ENCODE data around the gene FOXJ3.

The FOXJ3 gene

DNA sequence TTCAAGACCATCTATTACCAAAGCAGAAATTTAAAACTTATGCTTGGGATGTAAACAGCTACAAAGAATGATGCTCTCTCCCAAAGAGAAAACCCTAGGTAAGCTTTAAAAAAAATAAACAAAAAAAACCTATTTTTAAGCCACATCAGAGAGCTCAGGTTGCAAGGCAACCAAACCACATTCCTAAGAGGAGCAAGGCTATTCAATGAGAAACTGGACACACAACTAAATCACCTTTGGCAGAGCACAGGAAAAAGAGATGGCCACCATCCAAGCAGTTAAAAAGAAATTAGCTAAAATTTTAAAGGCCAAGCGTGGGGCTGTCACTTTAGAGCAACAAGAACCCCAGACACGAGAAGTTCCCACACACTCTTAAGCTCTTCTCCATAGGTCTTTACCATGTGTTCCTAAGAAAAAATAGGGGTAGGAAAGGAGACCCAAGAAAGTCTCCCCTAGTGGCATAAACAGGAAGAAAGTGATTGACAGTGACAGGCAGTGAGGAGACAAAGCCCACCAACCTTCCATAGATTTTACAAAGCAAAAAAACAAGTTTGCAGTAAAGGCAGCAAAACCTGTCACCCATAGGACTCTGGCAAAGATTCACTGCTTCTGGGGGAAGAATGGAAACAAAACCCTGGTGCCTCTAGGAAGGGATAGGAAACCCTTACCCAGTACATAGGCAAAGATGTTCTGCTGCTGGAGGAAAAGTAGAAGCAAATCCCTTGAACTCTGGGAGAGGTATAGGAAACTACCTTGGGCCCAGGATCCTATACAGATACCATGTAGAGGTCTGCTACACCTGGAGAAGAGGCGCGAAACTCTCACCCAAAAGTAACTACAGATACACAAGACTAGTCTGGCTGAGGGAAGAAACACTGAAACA is 68.5 kb downstream of the FOXJ3 start:
- Histone ChIP-seq H3K4me1 (ENCODE audit: control insufficient read depth, low read depth, low read length) (peaks cover 20% of the 10 kb centered on the region), H3K9ac (ENCODE audit: low read length) (no peak overlapping the region), H3K4me3 (ENCODE audit: low read length) (no peak overlapping the region), H3K27me3 (ENCODE audit: control insufficient read depth, insufficient read depth, low read length) (no peaks in the 10 kb centered on the region), H3K36me3 (ENCODE audit: control insufficient read depth, low read depth, low read length) (peaks cover 16% of the 10 kb centered on the region), H3K9me3 (ENCODE audit: control insufficient read depth, low read depth, low read length) (no peaks in the 10 kb centered on the region), H3K27ac (ENCODE audit: low read length) (no peak overlapping the region)

DNA sequence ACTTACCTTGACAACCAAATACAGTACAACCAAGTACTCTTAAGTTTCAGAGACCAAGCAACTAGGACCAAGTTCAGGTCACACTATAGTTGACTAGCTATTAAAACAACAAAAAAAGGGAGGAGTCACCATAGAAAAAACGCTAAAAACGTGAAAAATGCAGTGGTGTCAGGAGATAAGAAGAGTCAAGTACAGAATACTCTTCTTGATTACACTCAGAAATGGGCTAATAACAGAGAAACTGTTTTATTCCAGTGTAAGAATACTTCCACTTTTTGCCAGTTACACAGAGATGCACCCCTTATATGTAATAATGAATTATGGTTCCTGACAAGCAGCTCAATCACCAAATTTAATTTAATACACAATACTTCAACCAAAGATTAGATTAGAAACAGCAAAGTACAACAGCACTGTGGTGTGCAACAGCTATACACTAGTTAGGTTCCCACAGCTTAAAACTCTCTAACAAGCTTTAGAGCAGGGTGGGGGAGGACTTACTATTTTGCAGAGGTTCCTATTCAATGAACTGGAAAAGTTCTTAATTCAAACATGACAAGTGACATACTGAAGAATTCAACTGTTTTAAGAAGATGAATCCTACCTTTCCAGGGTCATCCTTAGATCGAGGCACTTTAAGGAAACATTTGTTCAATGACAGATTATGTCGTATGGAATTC is 70.4 kb downstream of the FOXJ3 start:
- Histone ChIP-seq H3K27ac (ENCODE audit: low read length) (no peak overlapping the region), H3K27me3 (ENCODE audit: control insufficient read depth, insufficient read depth, low read length) (no peaks in the 10 kb centered on the region), H3K36me3 (ENCODE audit: control insufficient read depth, low read depth, low read length) (peaks cover 16% of the 10 kb centered on the region), H3K9me3 (ENCODE audit: control insufficient read depth, low read depth, low read length) (no peaks in the 10 kb centered on the region), H3K4me3 (ENCODE audit: low read length) (no peak overlapping the region), H3K4me1 (ENCODE audit: control insufficient read depth, low read depth, low read length) (peaks cover 20% of the 10 kb centered on the region), H3K9ac (ENCODE audit: low read length) (no peak overlapping the region)

DNA sequence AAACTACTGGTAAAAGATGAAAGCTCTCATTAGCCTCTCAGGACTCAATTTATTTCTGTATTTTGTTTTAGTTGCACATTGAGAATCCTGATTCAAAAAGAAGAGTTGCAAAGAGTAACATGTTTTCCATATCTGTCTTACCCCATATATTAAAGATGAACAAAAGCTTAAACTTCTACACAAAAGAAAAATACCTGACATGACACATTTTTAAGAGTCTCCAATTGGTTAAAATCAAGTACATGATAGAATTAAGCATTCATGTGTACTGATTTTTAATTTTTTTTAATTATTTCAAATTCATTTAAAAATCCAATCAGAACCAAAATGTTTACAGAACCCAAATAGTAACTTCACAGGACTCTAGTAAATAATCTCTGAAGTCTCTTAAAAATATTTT is 72.0 kb downstream of the FOXJ3 start:
- Histone ChIP-seq H3K9me3 (ENCODE audit: control insufficient read depth, low read depth, low read length) (no peaks in the 10 kb centered on the region), H3K4me1 (ENCODE audit: control insufficient read depth, low read depth, low read length) (peaks cover 20% of the 10 kb centered on the region), H3K4me3 (ENCODE audit: low read length) (no peak overlapping the region), H3K9ac (ENCODE audit: low read length) (no peak overlapping the region), H3K27ac (ENCODE audit: low read length) (no peak overlapping the region), H3K27me3 (ENCODE audit: control insufficient read depth, insufficient read depth, low read length) (no peaks in the 10 kb centered on the region), H3K36me3 (ENCODE audit: control insufficient read depth, low read depth, low read length) (peaks cover 16% of the 10 kb centered on the region)

DNA sequence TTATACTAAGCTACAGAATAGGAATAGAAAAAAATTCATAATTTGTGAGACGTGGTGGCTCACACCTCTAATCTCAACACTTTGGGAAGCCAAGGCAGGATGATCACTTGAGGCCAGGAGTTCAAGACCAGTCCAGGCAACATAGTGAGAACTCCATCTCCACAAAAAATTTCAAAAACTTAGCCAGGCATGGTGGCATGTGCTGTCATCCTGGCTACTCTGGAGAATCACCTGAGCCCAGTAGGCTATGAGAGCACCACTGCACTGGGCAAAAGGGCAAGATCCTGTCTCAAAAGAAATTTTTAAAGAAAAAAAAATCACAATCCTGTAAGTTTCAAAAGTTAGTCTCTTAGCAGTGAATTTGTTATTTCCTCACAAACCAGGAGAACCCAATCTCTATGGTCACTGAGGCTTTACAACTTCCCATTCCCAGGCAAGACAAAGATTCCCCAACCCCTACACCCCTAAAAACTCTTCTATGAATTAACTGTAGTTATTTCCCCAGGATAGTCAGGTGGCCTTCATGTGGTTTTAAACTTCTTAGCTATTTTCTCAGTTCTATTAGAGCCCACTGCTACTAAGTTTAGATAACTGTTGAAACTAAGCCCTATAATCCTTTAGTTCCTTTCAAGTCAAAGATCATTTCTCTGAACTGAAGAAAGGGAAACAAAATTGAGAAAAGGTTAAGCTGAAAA is 74.5 kb downstream of the FOXJ3 start:
- Histone ChIP-seq H3K4me1 (ENCODE audit: control insufficient read depth, low read depth, low read length) (no peaks in the 10 kb centered on the region), H3K4me3 (ENCODE audit: low read length) (no peak overlapping the region), H3K27me3 (ENCODE audit: control insufficient read depth, insufficient read depth, low read length) (no peaks in the 10 kb centered on the region), H3K27ac (ENCODE audit: low read length) (no peak overlapping the region), H3K9me3 (ENCODE audit: control insufficient read depth, low read depth, low read length) (no peaks in the 10 kb centered on the region), H3K9ac (ENCODE audit: low read length) (no peak overlapping the region), H3K36me3 (ENCODE audit: control insufficient read depth, low read depth, low read length) (peaks cover 16% of the 10 kb centered on the region)

DNA sequence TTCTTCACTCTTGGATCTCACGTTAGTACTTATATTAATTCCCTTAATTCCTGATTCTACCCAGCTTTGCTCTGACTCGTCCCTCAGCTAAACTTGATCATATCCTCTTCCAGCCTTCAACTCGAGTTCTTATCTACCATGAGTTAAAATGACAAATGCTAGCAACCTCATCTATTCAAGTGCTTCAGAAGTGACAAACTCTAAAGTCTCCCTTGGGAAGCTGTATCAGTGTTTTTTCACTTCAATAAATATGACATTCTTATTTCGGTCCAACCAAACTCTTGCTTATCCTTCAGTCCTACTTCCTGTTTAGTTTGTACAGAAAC is 75.3 kb downstream of the FOXJ3 start:
- Histone ChIP-seq H3K9me3 (ENCODE audit: control insufficient read depth, low read depth, low read length) (no peaks in the 10 kb centered on the region), H3K4me3 (ENCODE audit: low read length) (no peak overlapping the region), H3K27ac (ENCODE audit: low read length) (no peak overlapping the region), H3K9ac (ENCODE audit: low read length) (no peak overlapping the region), H3K27me3 (ENCODE audit: control insufficient read depth, insufficient read depth, low read length) (no peaks in the 10 kb centered on the region), H3K36me3 (ENCODE audit: control insufficient read depth, low read depth, low read length) (peaks cover 12% of the 10 kb centered on the region), H3K4me1 (ENCODE audit: control insufficient read depth, low read depth, low read length) (no peaks in the 10 kb centered on the region)

DNA sequence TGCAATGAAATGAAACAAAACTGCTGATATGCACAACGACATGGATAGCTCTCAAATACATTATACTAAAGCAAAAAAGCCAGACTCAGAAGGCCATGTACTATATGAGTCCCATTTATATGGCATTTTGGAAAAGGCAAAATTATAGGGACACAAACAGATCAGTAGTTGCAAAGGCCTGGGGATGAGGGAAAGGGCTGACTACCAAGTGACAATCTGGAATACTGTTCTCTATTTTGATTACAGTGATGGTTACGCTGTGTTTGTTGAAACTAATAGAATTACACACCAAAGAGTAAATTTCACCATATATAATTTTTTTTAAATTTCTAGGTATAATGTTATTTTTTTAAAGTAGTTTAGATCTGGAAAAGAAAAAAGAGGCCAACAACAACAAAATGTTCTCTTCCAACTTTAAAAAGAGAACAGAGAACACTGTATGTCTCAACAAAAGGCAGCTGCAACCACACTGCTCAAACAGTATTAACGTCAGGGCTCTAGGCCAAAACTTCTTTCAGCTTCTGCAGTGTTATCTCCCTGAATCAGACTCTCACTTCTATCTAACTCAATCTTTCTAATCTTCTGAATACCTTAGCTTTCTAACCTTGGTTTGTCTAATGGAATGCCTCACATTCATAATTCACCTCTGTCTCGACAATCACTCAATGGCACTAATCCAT is 75.8 kb downstream of the FOXJ3 start:
- Histone ChIP-seq H3K9ac (ENCODE audit: low read length) (no peak overlapping the region), H3K4me1 (ENCODE audit: control insufficient read depth, low read depth, low read length) (no peaks in the 10 kb centered on the region), H3K27me3 (ENCODE audit: control insufficient read depth, insufficient read depth, low read length) (no peaks in the 10 kb centered on the region), H3K36me3 (ENCODE audit: control insufficient read depth, low read depth, low read length) (peaks cover 6% of the 10 kb centered on the region), H3K9me3 (ENCODE audit: control insufficient read depth, low read depth, low read length) (no peaks in the 10 kb centered on the region), H3K27ac (ENCODE audit: low read length) (no peak overlapping the region), H3K4me3 (ENCODE audit: low read length) (no peak overlapping the region)

DNA sequence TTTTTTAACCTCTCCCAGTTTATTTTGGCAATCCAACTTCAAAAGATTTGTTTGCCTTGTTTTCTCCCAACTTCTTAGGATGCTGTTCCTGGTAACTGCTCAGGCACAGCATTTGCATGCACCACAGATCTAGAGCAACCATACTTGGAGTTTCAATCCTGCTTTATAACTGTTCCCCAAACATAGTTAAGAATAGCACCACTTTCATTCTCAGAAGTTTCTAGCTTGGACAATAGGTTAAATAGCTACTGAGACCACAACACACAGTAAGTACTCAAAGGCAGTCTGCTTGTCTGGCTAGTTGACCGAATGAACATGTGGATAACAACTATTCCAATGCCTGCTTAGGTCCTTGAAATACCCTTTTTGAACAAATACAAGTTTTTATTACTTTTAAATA is 76.8 kb downstream of the FOXJ3 start:
- no peak overlapping the region for H3K4me3 ChIP-seq (ENCODE audit: low read length)
- no peaks in the 10 kb centered on the region for H3K36me3 ChIP-seq (ENCODE audit: control insufficient read depth, low read depth, low read length)
- no peaks in the 10 kb centered on the region for H3K9me3 ChIP-seq (ENCODE audit: control insufficient read depth, low read depth, low read length)
- no peaks in the 10 kb centered on the region for H3K4me1 ChIP-seq (ENCODE audit: control insufficient read depth, low read depth, low read length)
- H3K9ac ChIP-seq (ENCODE audit: low read length), result no peak overlapping the region
- no peak overlapping the region for H3K27ac ChIP-seq (ENCODE audit: low read length)
- no peaks in the 10 kb centered on the region for H3K27me3 ChIP-seq (ENCODE audit: control insufficient read depth, insufficient read depth, low read length)

DNA sequence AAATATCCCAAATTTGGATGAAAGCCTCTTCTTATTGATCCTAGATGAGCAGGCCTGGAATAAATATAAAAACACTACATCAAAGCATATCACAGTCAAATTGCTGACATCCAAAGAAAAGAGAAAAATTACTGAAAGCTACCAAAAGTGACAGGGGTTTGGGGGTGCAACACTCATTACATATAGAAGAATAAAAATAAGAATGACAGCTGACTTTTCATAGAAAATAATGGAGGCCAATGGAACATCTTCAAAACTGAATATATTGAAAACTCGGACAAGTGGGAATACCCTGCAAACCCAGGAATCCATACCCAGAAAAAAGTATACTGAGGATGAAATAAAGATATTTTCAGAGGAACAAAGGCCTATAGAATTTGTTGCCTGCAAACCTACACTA is 84.0 kb downstream of the FOXJ3 start:
- Histone ChIP-seq H3K4me3 (ENCODE audit: low read length) (no peak overlapping the region), H3K9me3 (ENCODE audit: control insufficient read depth, low read depth, low read length) (no peaks in the 10 kb centered on the region), H3K27me3 (ENCODE audit: control insufficient read depth, insufficient read depth, low read length) (no peaks in the 10 kb centered on the region), H3K36me3 (ENCODE audit: control insufficient read depth, low read depth, low read length) (no peaks in the 10 kb centered on the region), H3K4me1 (ENCODE audit: control insufficient read depth, low read depth, low read length) (no peaks in the 10 kb centered on the region), H3K9ac (ENCODE audit: low read length) (no peak overlapping the region), H3K27ac (ENCODE audit: low read length) (no peak overlapping the region)

DNA sequence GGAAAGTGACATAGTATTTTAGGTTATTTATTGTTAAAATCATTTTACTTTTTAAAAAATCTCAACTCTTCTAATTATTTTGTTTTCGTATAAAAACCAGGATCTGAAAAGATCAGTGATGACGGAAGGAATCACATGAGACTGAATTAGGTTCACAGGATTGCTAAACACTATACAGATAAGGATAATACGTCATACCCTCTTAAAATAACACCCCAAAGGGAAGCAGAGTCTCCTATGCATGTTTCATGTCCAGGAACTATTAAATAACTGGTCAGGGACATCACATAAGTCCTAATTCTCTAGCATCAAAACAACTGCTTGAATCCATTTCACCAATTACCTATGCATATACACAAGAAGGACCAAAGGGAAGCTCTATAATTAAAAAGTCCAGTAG is 84.9 kb downstream of the FOXJ3 start:
- H3K9ac ChIP-seq (ENCODE audit: low read length), result no peak overlapping the region
- no peaks in the 10 kb centered on the region for H3K36me3 ChIP-seq (ENCODE audit: control insufficient read depth, low read depth, low read length)
- no peak overlapping the region for H3K27ac ChIP-seq (ENCODE audit: low read length)
- no peak overlapping the region for H3K4me3 ChIP-seq (ENCODE audit: low read length)
- H3K9me3 ChIP-seq (ENCODE audit: control insufficient read depth, low read depth, low read length), result no peaks in the 10 kb centered on the region
- H3K4me1 ChIP-seq (ENCODE audit: control insufficient read depth, low read depth, low read length), result no peaks in the 10 kb centered on the region
- H3K27me3 ChIP-seq (ENCODE audit: control insufficient read depth, insufficient read depth, low read length), result no peaks in the 10 kb centered on the region

DNA sequence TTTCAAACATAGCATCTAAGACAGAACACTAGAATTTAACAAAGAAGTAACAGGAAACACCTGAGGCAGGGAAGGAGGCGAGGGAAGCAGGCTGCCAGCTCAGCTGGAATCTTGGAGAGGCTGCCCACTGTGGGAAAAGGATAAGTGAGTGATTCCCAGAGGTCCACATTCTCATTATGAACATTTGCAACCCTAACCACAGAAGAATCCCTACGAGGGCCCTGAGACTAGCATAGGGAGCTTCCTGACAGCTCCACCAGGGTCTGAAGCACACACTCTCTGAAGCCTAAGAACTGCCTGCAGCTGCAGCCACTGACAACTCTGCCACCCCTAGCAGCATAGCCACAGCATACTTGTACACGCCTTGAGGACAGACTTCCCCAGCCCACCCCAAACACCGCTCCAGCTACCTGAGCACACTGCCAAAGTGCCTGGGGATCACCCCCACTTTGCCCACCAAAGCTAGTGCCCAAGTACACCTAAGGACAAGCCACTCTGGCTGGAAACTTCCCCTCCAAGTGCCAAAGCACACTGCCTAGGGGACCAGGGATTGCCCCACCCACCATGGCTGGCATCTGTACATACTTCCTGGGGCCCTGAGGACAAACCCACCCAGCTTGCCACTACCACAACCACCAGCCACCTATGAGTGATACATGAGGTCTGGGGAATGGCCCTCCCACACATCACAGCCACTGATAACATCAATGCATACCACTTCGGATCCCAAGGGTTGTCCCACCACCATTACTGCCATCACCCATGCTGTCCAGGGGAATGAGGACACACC is 93.9 kb downstream of the FOXJ3 start:
- peaks cover 24% of the 10 kb centered on the region for H3K9me3 ChIP-seq (ENCODE audit: control insufficient read depth, low read depth, low read length)
- H3K27me3 ChIP-seq (ENCODE audit: control insufficient read depth, insufficient read depth, low read length), result no peaks in the 10 kb centered on the region
- no peak overlapping the region for H3K27ac ChIP-seq (ENCODE audit: low read length)
- no peaks in the 10 kb centered on the region for H3K36me3 ChIP-seq (ENCODE audit: control insufficient read depth, low read depth, low read length)
- no peaks in the 10 kb centered on the region for H3K4me1 ChIP-seq (ENCODE audit: control insufficient read depth, low read depth, low read length)
- H3K9ac ChIP-seq (ENCODE audit: low read length), result no peak overlapping the region
- no peak overlapping the region for H3K4me3 ChIP-seq (ENCODE audit: low read length)

DNA sequence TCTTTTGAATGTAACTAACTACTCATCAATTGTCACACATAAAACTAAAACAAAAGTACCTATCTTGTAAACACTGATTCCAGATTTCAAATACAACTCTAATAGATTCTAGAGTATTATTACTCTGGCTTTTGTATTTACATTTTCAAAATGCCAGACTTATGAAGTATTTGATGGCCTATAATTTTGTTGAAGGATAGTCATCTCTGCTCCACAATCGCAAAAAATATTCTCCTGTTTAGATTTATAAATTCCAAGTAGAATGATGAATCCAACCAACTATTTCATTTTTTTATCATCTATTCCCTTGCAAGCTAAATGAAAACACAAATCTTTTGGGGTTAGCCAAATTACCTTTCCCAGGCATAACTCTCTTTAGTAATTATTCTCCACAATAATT is 95.5 kb downstream of the FOXJ3 start:
- H3K27ac ChIP-seq (ENCODE audit: low read length), result no peak overlapping the region
- no peaks in the 10 kb centered on the region for H3K36me3 ChIP-seq (ENCODE audit: control insufficient read depth, low read depth, low read length)

More for the DNA sequence above, 95.5 kb downstream of the FOXJ3 start:
- H3K9ac ChIP-seq (ENCODE audit: low read length), result no peak overlapping the region
- H3K4me3 ChIP-seq (ENCODE audit: low read length), result no peak overlapping the region
- no peaks in the 10 kb centered on the region for H3K4me1 ChIP-seq (ENCODE audit: control insufficient read depth, low read depth, low read length)
- H3K27me3 ChIP-seq (ENCODE audit: control insufficient read depth, insufficient read depth, low read length), result no peaks in the 10 kb centered on the region
- H3K9me3 ChIP-seq (ENCODE audit: control insufficient read depth, low read depth, low read length), result peaks cover 32% of the 10 kb centered on the region
